Measurements from ENCODE around the gene PRELID2. TPM values are rescaled to one million over a fixed set of nuclear protein-coding genes. Genes with fewer than 3 reads are reported as not detected.

PRELID2 gene
- total and polyA plus RNA-seq, 2 donors (not counting 3 experiments of a cell fraction or from before 2014, with no cell fraction given) = 3.2 to 16.4 TPM

- TF ChIP-seq EZH2 (IDR thresholded peaks at IDR 0.05; ENCODE audit: borderline replicate concordance, low read depth, low read length, severe bottlenecking) (no peak), JUN (IDR thresholded peaks at IDR 0.05; ENCODE audit: borderline replicate concordance, insufficient read depth, insufficient read length, low read depth) (no peak)
- Histone ChIP-seq H3K4me2 (ENCODE audit: insufficient read depth, low read length) (no peak overlapping the region), H3K9me1 (replicated peaks; ENCODE audit: control insufficient read depth, extremely low read depth, insufficient read depth, low read length) (no peaks in the 10 kb centered on the region), H3K4me3 (replicated peaks in 1 of 3; ENCODE audit: insufficient read depth in 1 of 3, low read depth in 1 of 3, low read length in 3 of 3) (no peak overlapping the region), H3K4me1 (ENCODE audit: control insufficient read depth, extremely low read depth, insufficient read depth, low read length) (peaks cover 3% of the 10 kb centered on the region), H4K20me1 (replicated peaks; ENCODE audit: control insufficient read depth, extremely low read depth, insufficient read depth, low read length) (no peaks in the 10 kb centered on the region), H3K9me3 (replicated peaks; ENCODE audit: control insufficient read depth, insufficient read depth, low read length) (no peaks in the 10 kb centered on the region), H3K27ac (ENCODE audit: insufficient read depth, low read depth, low read length) (no peak overlapping the region), H3K9ac (replicated peaks; ENCODE audit: extremely low read depth, insufficient read depth, low read length) (no peak overlapping the region), H2AFZ (ENCODE audit: low read depth, low read length) (no peak overlapping the region), H3K27me3 (ENCODE audit: control insufficient read depth in 2 of 2, insufficient read depth in 2 of 2, low read length in 2 of 2) (no peaks in the 10 kb centered on the region), H3K79me2 (ENCODE audit: control insufficient read depth, insufficient read depth, low read length) (no peaks in the 10 kb centered on the region), H3K36me3 (ENCODE audit: control insufficient read depth in 2 of 2, extremely low read depth in 1 of 2, insufficient read depth in 2 of 2, low read length in 2 of 2) (no peaks in the 10 kb centered on the region)
- no TSS peak for BruUV-seq (replicated peaks)
- dilution Hi-C loops (cut with MboI; ENCODE audit: extremely low pct_ligation_motif_present, low sequenced_read_pairs) = no loop called here
- ChIA-PET CTCF (interaction anchor here (1.2 to 1.4 kb wide), 2 partner anchors 8 to 12 kb away, joined by 3 read pairs; no protein-coding TSS in a partner anchor), POLR2A (no interaction called here)
- intact Hi-C loops (cut with micrococcal nuclease) = no loop called here
- DNase-seq (ENCODE audit: low read depth, low spot score) (no peak), FAIRE-seq (no peak)
These were observed 73.9 kb downstream of the PRELID2 start for GRCh38 chr5:145761254-145761653.

GRCh38 chr5:145760660-145761059 is 74.5 kb downstream of the PRELID2 start:
- Histone ChIP-seq H2AFZ (ENCODE audit: low read depth, low read length) (no peak overlapping the region), H3K4me3 (replicated peaks in 1 of 3; ENCODE audit: insufficient read depth in 1 of 3, low read depth in 1 of 3, low read length in 3 of 3) (no peak overlapping the region), H3K4me2 (ENCODE audit: insufficient read depth, low read length) (no peak overlapping the region), H3K36me3 (ENCODE audit: control insufficient read depth in 2 of 2, extremely low read depth in 1 of 2, insufficient read depth in 2 of 2, low read length in 2 of 2) (no peaks in the 10 kb centered on the region), H3K4me1 (ENCODE audit: control insufficient read depth, extremely low read depth, insufficient read depth, low read length) (peaks cover 3% of the 10 kb centered on the region), H3K9me3 (replicated peaks; ENCODE audit: control insufficient read depth, insufficient read depth, low read length) (no peaks in the 10 kb centered on the region), H3K9ac (replicated peaks; ENCODE audit: extremely low read depth, insufficient read depth, low read length) (no peak overlapping the region), H3K79me2 (ENCODE audit: control insufficient read depth, insufficient read depth, low read length) (no peaks in the 10 kb centered on the region), H4K20me1 (replicated peaks; ENCODE audit: control insufficient read depth, extremely low read depth, insufficient read depth, low read length) (no peaks in the 10 kb centered on the region), H3K9me1 (replicated peaks; ENCODE audit: control insufficient read depth, extremely low read depth, insufficient read depth, low read length) (no peaks in the 10 kb centered on the region), H3K27ac (ENCODE audit: insufficient read depth, low read depth, low read length) (no peak overlapping the region), H3K27me3 (ENCODE audit: control insufficient read depth in 2 of 2, insufficient read depth in 2 of 2, low read length in 2 of 2) (no peaks in the 10 kb centered on the region)
- CTCF ChIA-PET = interaction anchor here (1.2 to 1.6 kb wide), 3 partner anchors 9 to 78 kb away, joined by 3 to 4 read pairs (median 3); no protein-coding TSS in a partner anchor
- no TSS peak for BruUV-seq (replicated peaks)
- TF ChIP-seq MYC (IDR thresholded peaks at IDR 0.05; ENCODE audit: low read depth, low read length) = no peak
- TF ChIP-seq, protein P1, sequence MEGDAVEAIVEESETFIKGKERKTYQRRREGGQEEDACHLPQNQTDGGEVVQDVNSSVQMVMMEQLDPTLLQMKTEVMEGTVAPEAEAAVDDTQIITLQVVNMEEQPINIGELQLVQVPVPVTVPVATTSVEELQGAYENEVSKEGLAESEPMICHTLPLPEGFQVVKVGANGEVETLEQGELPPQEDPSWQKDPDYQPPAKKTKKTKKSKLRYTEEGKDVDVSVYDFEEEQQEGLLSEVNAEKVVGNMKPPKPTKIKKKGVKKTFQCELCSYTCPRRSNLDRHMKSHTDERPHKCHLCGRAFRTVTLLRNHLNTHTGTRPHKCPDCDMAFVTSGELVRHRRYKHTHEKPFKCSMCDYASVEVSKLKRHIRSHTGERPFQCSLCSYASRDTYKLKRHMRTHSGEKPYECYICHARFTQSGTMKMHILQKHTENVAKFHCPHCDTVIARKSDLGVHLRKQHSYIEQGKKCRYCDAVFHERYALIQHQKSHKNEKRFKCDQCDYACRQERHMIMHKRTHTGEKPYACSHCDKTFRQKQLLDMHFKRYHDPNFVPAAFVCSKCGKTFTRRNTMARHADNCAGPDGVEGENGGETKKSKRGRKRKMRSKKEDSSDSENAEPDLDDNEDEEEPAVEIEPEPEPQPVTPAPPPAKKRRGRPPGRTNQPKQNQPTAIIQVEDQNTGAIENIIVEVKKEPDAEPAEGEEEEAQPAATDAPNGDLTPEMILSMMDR (IDR thresholded peaks at IDR 0.05; ENCODE audit: extremely low read depth in 1 of 2, insufficient read depth in 1 of 2, low read depth in 1 of 2, low read length in 2 of 2) = no peak
- no peak for TF ChIP-seq POLR2A (IDR thresholded peaks at IDR 0.05; ENCODE audit: low read depth, low read length)
- no peak for TF ChIP-seq EZH2 (IDR thresholded peaks at IDR 0.05; ENCODE audit: borderline replicate concordance, low read depth, low read length, severe bottlenecking)
- TF ChIP-seq, protein P2, sequence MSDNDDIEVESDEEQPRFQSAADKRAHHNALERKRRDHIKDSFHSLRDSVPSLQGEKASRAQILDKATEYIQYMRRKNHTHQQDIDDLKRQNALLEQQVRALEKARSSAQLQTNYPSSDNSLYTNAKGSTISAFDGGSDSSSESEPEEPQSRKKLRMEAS (IDR thresholded peaks at IDR 0.05; ENCODE audit: insufficient read depth, insufficient read length) = no peak
- TF ChIP-seq GATA2 (IDR thresholded peaks at IDR 0.05; ENCODE audit: insufficient read depth, insufficient read length, low read depth, low read length) = no peak
- TF ChIP-seq FOS (IDR thresholded peaks at IDR 0.05; ENCODE audit: borderline replicate concordance, insufficient read depth, low read length) = no peak
- TF ChIP-seq POLR2AphosphoS5 (IDR thresholded peaks at IDR 0.05; ENCODE audit: insufficient read depth, low read depth, low read length) = no peak
- no peak for TF ChIP-seq JUN (IDR thresholded peaks at IDR 0.05; ENCODE audit: borderline replicate concordance, insufficient read depth, insufficient read length, low read depth)
- intact Hi-C loops (cut with micrococcal nuclease) = no loop called here
- no peak for FAIRE-seq
- POLR2A ChIA-PET = no interaction called here
- DNase-seq (ENCODE audit: low read depth, low spot score) = no peak
- dilution Hi-C loops (cut with MboI; ENCODE audit: extremely low pct_ligation_motif_present, low sequenced_read_pairs) = no loop called here
